IMR-90 (cell line): ENCODE data around the gene OR2J1. TPM values are rescaled to one million over a fixed set of nuclear protein-coding genes. Genes with fewer than 3 reads are reported as not detected.

Experiments used
- ATAC-seq: fragments of 200-7000 bp; cut with Tn5 transposase; 2 replicates; pipeline ENCODE4 v1.9.1; 2020; ENCODE audit warnings: low read depth, mild to moderate bottlenecking, moderate library complexity
- BruUV-seq: library from RNA; stranded (reverse); fragments of 400-500 nt; replicated peaks from 2 replicates; lab custom pipeline; 2021; lab: Mats Ljungman, UMichigan
- CTCF ChIA-PET: fragments of 300-600 bp; formaldehyde crosslinking; extraction: SDS; loops from one replicate; lab custom pipeline; 2021; ENCODE audit warnings: antibody characterized with exemption; lab: Yijun Ruan, JAX
- POLR2A ChIA-PET: fragments of 300-600 bp; sonication (Branson Sonifier 250); formaldehyde crosslinking; loops from one replicate; lab custom pipeline; 2022; ENCODE audit warnings: antibody characterized with exemption; ENCODE audit not compliant: unreplicated experiment; lab: Charles Lee
- DNase-seq: peaks from one replicate; pipeline ENCODE4 v3.0.0; 2013
- H2AFZ ChIP-seq: replicated peaks from 2 replicates; pipeline ENCODE3; 2013; ENCODE audit warnings: low read length, mild to moderate bottlenecking; ENCODE audit not compliant: poor library complexity
- H2AK5ac ChIP-seq: 2 replicates; pipeline ENCODE4 v1.6.1; 2013; ENCODE audit warnings: low read depth, low read length, inconsistent platforms
- H2AK9ac ChIP-seq: replicated peaks from 2 replicates; pipeline ENCODE3; 2013; ENCODE audit warnings: mild to moderate bottlenecking, low read depth, low read length, moderate library complexity; ENCODE audit not compliant: poor library complexity
- H2BK120ac ChIP-seq: 2 replicates; pipeline ENCODE4 v1.6.1; 2013; ENCODE audit warnings: low read depth, low read length, inconsistent platforms
- H2BK15ac ChIP-seq: 3 replicates; pipeline ENCODE4 v1.6.1; 2013; ENCODE audit warnings: low read depth, low read length, inconsistent platforms
- H2BK20ac ChIP-seq: 2 replicates; pipeline ENCODE4 v1.6.1; 2013; ENCODE audit warnings: low read depth, mild to moderate bottlenecking, inconsistent platforms, low read length, moderate library complexity
- H2BK5ac ChIP-seq: 2 replicates; pipeline ENCODE4 v1.6.1; 2013; ENCODE audit warnings: mild to moderate bottlenecking, low read depth, low read length, inconsistent platforms; ENCODE audit not compliant: poor library complexity, severe bottlenecking
- H3K14ac ChIP-seq: replicated peaks from 2 replicates; pipeline ENCODE4 v1.6.1; 2013; ENCODE audit warnings: low read depth, low read length, inconsistent platforms
- H3K18ac ChIP-seq: 2 replicates; pipeline ENCODE4 v1.6.1; 2013; ENCODE audit warnings: low read depth, low read length, control low read depth
- H3K23ac ChIP-seq: 2 replicates; pipeline ENCODE4 v1.6.1; 2013; ENCODE audit warnings: low read depth, low read length, inconsistent platforms
- H3K27ac ChIP-seq: 2 replicates; pipeline ENCODE4 v1.5.1; 2013; ENCODE audit warnings: mild to moderate bottlenecking, control low read depth, low read length; ENCODE audit not compliant: insufficient read depth
- H3K27me3 ChIP-seq: 2 replicates; pipeline ENCODE4 v1.6.1; 2013; ENCODE audit warnings: low read length; ENCODE audit not compliant: control insufficient read depth, insufficient read depth
- H3K36me3 ChIP-seq: 2 replicates; pipeline ENCODE4 v1.6.1; 2013; ENCODE audit warnings: low read length, mixed read lengths; ENCODE audit not compliant: control insufficient read depth, insufficient read depth
- H3K4ac ChIP-seq: 2 replicates; pipeline ENCODE4 v1.6.1; 2013; ENCODE audit warnings: low read depth, low read length, inconsistent platforms
- H3K4me1 ChIP-seq: 2 replicates; pipeline ENCODE4 v1.6.1; 2013; ENCODE audit warnings: low read length, mixed read lengths; ENCODE audit not compliant: control insufficient read depth, insufficient read depth
- H3K4me2 ChIP-seq: 2 replicates; pipeline ENCODE4 v1.6.1; 2013; ENCODE audit warnings: low read depth, mild to moderate bottlenecking, control low read depth, low read length, moderate library complexity
- H3K4me3 ChIP-seq: 2 replicates; pipeline ENCODE4 v1.5.1; 2013; ENCODE audit warnings: low read depth, mild to moderate bottlenecking, control low read depth, low read length, moderate library complexity; ENCODE audit not compliant: insufficient read depth
- H3K56ac ChIP-seq: 2 replicates; pipeline ENCODE4 v1.6.1; 2013; ENCODE audit warnings: low read length, inconsistent platforms; ENCODE audit not compliant: insufficient read depth; ENCODE audit errors: extremely low read depth
- H3K79me1 ChIP-seq, 2 experiments: 2 replicates each; pipeline ENCODE4 v1.6.1; 2013; ENCODE audit warnings: low read length in 2 of 2, inconsistent platforms in 1 of 2, low read depth in 1 of 2
- H3K9ac ChIP-seq: 2 replicates; pipeline ENCODE4 v1.6.1; 2013; ENCODE audit warnings: low read depth, low read length, control low read depth
- H3K9me1 ChIP-seq: 2 replicates; pipeline ENCODE4 v1.6.1; 2013; ENCODE audit warnings: low read length, inconsistent platforms; ENCODE audit not compliant: insufficient read depth
- H3K9me3 ChIP-seq: 2 replicates; pipeline ENCODE4 v1.6.1; 2013; ENCODE audit warnings: low read length; ENCODE audit not compliant: control insufficient read depth, insufficient read depth
- H4K20me1 ChIP-seq: 2 replicates; pipeline ENCODE4 v1.6.1; 2013; ENCODE audit warnings: low read length, inconsistent platforms; ENCODE audit not compliant: insufficient read depth
- H4K5ac ChIP-seq: 2 replicates; pipeline ENCODE4 v1.6.1; 2013; ENCODE audit warnings: mild to moderate bottlenecking, low read depth, low read length, control low read depth
- H4K8ac ChIP-seq, 2 experiments: 2 replicates each; pipeline ENCODE4 v1.6.1; 2013; ENCODE audit warnings: low read depth in 2 of 2, low read length in 2 of 2, control low read depth in 1 of 2, inconsistent platforms in 1 of 2
- H4K91ac ChIP-seq: 2 replicates; pipeline ENCODE4 v1.6.1; 2013; ENCODE audit warnings: low read depth, low read length, inconsistent platforms; ENCODE audit not compliant: insufficient read depth
- CTCF ChIP-seq: conservative IDR thresholded peaks from 2 replicates; pipeline ENCODE4 v1.5.1; 2012; ENCODE audit warnings: mild to moderate bottlenecking, low read depth, low read length, improper control_type of control experiment
- ELK1 ChIP-seq: fragments of 150-350 bp; IDR thresholded peaks from 2 replicates; pipeline ENCODE4 v1.6.1; 2016; ENCODE audit warnings: low read depth, mild to moderate bottlenecking, low read length, moderate library complexity, borderline replicate concordance
- FOS ChIP-seq: fragments of 150-350 bp; IDR thresholded peaks from 2 replicates; pipeline ENCODE4 v1.6.1; 2016; ENCODE audit warnings: low read depth, low read length
- MAFK ChIP-seq: IDR thresholded peaks from 2 replicates; pipeline ENCODE4 v1.6.1; 2012; ENCODE audit warnings: low read depth, low read length, improper control_type of control experiment
- MXI1 ChIP-seq: IDR thresholded peaks from 2 replicates; pipeline ENCODE4 v1.6.1; 2012; ENCODE audit warnings: low read depth, mild to moderate bottlenecking, low read length, moderate library complexity, borderline replicate concordance
- NFE2L2 ChIP-seq: fragments of 150-350 bp; IDR thresholded peaks from 2 replicates; pipeline ENCODE4 v1.6.1; 2016; ENCODE audit warnings: low read depth, mild to moderate bottlenecking, low read length
- RCOR1 ChIP-seq: IDR thresholded peaks from 2 replicates; pipeline ENCODE4 v1.6.1; 2012; ENCODE audit warnings: mild to moderate bottlenecking, low read length, improper control_type of control experiment; ENCODE audit not compliant: insufficient replicate concordance
- WGBS, 2 experiments: methylation state at CpG; one replicate each; pipeline versions ENCODE4 v1.1.5 to v1.1.7; 2013; ENCODE audit warnings: missing lambda C conversion rate in 2 of 2; ENCODE audit not compliant: insufficient read length in 1 of 2; ENCODE audit errors: extremely low coverage in 2 of 2; 5-methylcytosine and 5-hydroxymethylcytosine counted together
- dilution Hi-C: fragments of 300-500 bp; cut with HindIII; formaldehyde crosslinking; loops from one replicate; pipeline ENCODE4 v1.14.3; 2018; ENCODE audit warnings: low sequenced_read_pairs; ENCODE audit not compliant: unreplicated experiment
- in situ Hi-C: fragments of 300-500 bp; cut with MboI; formaldehyde crosslinking; loops from 3 replicates; pipeline ENCODE4 v1.14.3; 2019; ENCODE audit warnings: low sequenced_read_pairs, inconsistent platforms, mixed read lengths
- intact Hi-C: fragments of 100-400 bp; cut with micrococcal nuclease; formaldehyde crosslinking; loops from 2 replicates; pipeline ENCODE4 v1.10.0; 2022
- polyA plus RNA-seq, 3 experiments: library from polyadenylated mRNA; depleted of rRNA; stranded (reverse); fragments of >200 nt; gene quantifications; 2 replicates each; pipeline ENCODE4 v1.2.3, GENCODE V29; 2012; ENCODE audit warnings: low replicate concordance in 1 of 3
- total RNA-seq: library from RNA; depleted of rRNA; stranded (reverse); fragments of >200 nt; gene quantifications from 2 replicates; pipeline ENCODE4 v1.2.3, GENCODE V29; 2012

The OR2J1 gene
- total and polyA plus RNA-seq, 2 of the 4 experiments (the other 2 are of a cell fraction), result not detected

GRCh38 chr6:29092957-29093356, 6.3 kb upstream of the OR2J1 start:
- Histone ChIP-seq H4K8ac (no peak overlapping the region), H3K14ac (no peak overlapping the region), H4K91ac (no peak overlapping the region), H3K9me3 (peaks cover 2% of the 10 kb centered on the region; the same call in 1 of the 2 replicates), H4K5ac (no peak overlapping the region), H3K4ac (no peak overlapping the region), H3K27ac (no peak overlapping the region), H2BK15ac (no peak overlapping the region), H3K18ac (no peak overlapping the region), H3K4me1 (no peaks in the 10 kb centered on the region), H3K9me1 (no peaks in the 10 kb centered on the region), H3K23ac (no peak overlapping the region), H3K56ac (no peak overlapping the region), H3K36me3 (no peaks in the 10 kb centered on the region), H2BK5ac (no peak overlapping the region), H4K20me1 (no peaks in the 10 kb centered on the region), H3K4me3 (no peak overlapping the region), H3K79me1 (no peaks in the 10 kb centered on the region), H3K27me3 (no peaks in the 10 kb centered on the region), H2AK5ac (no peak overlapping the region), H2BK20ac (no peak overlapping the region), H2AK9ac (no peak overlapping the region), H2BK120ac (no peak overlapping the region), H3K9ac (no peak overlapping the region), H3K4me2 (no peak overlapping the region), H2AFZ (no peak overlapping the region)
- TF ChIP-seq MXI1, result no peak
- TF ChIP-seq FOS, result no peak
- TF ChIP-seq NFE2L2, result no peak
- no peak for TF ChIP-seq ELK1
- TF ChIP-seq RCOR1, result no peak
- no peak for TF ChIP-seq MAFK
- no peak for TF ChIP-seq CTCF
- dilution Hi-C loops, result no loop called here
- in situ Hi-C loops, result no loop called here
- CTCF ChIA-PET, result no interaction called here
- intact Hi-C loops, result no loop called here
- no peak for ATAC-seq
- POLR2A ChIA-PET, result no interaction called here
- no peak for DNase-seq
- BruUV-seq, result no TSS peak
- no CpG with 5 or more reads among the region's 3 CpGs for WGBS, 2 experiments
